K562 (cell line): ENCODE results near the gene CAPN8. TPM values are rescaled to one million over a fixed set of nuclear protein-coding genes. Genes with fewer than 3 reads are reported as not detected.

Experiments used
- ATF7 ChIP-seq: fragments of 450-650 bp; IDR thresholded peaks from 2 replicates; pipeline ENCODE4 v1.7.1; 2014; ENCODE audit warnings: mild to moderate bottlenecking, moderate library complexity
- CREBBP ChIP-seq: IDR thresholded peaks from one replicate; pipeline ENCODE4 v1.6.1; 2012; ENCODE audit warnings: low read depth, mild to moderate bottlenecking, control low read depth, inconsistent platforms, low read length
- ELF1 ChIP-seq: fragments of 200-800 bp; sonication (Bioruptor generic); IDR thresholded peaks from 2 replicates; pipeline ENCODE4 v1.6.1; 2016; ENCODE audit warnings: missing genetic modification characterization, missing compliant biosample characterization
- EP400 ChIP-seq: fragments of 450-650 bp; IDR thresholded peaks from 2 replicates; pipeline ENCODE4 v1.6.1; 2017; ENCODE audit warnings: antibody characterized with exemption, mild to moderate bottlenecking, moderate library complexity
- FOS ChIP-seq: IDR thresholded peaks from 3 replicates; pipeline ENCODE4 v1.6.1; 2011; ENCODE audit not compliant: insufficient read length; ENCODE audit errors: extremely low read depth
- HOMEZ ChIP-seq: fragments of 250-450 bp; sonication (Bioruptor Pico); IDR thresholded peaks from 2 replicates; pipeline ENCODE4 v1.4.0; 2020; ENCODE audit warnings: mild to moderate bottlenecking, moderate library complexity
- JUND ChIP-seq, 2 experiments: IDR thresholded peaks; 2 replicates in 1 of 2; 3 replicates in 1 of 2; pipeline ENCODE4 v1.6.1; 2011; ENCODE audit warnings: borderline replicate concordance in 2 of 2, low read depth in 2 of 2, low read length in 2 of 2, improper control_type of control experiment in 1 of 2, missing biosample characterization in 1 of 2, missing genetic modification characterization in 1 of 2, missing genetic modification reagents in 1 of 2
- NRF1 ChIP-seq, 2 experiments: fragments of 450-650 bp; IDR thresholded peaks in 1 of 2; conservative IDR thresholded peaks in 1 of 2; 2 replicates each; pipeline ENCODE4 v1.6.1; 2014; ENCODE audit warnings: mild to moderate bottlenecking in 2 of 2
- PML ChIP-seq: IDR thresholded peaks from 2 replicates; pipeline ENCODE4 v1.6.1; 2012; ENCODE audit warnings: low read length, inconsistent platforms
- REST ChIP-seq, 2 experiments: fragments of 450-650 bp; formaldehyde crosslinking in 1 of 2; IDR thresholded peaks; 2 replicates each; pipeline versions ENCODE4 v1.4.0 to v1.6.1; 2014 to 2020; ENCODE audit warnings: mild to moderate bottlenecking in 2 of 2, borderline replicate concordance in 1 of 2, low read depth in 1 of 2
- SPI1 ChIP-seq: IDR thresholded peaks from 2 replicates; pipeline ENCODE4 v1.6.1; 2011; ENCODE audit warnings: low read depth, low read length, control low read depth, borderline replicate concordance
- TGIF2 ChIP-seq: sonication (generic); formaldehyde crosslinking; IDR thresholded peaks from 2 replicates; pipeline ENCODE4 v1.8.1; 2022; ENCODE audit warnings: mild to moderate bottlenecking, missing genetic modification reagents, moderate library complexity
- ZEB2 ChIP-seq: fragments of 450-650 bp; IDR thresholded peaks from 2 replicates; pipeline ENCODE4 v1.6.1; 2016
- ZNF133 ChIP-seq: fragments of 250-450 bp; sonication (Bioruptor Pico); IDR thresholded peaks from 2 replicates; pipeline ENCODE4 v1.4.0; 2020; ENCODE audit warnings: mild to moderate bottlenecking
- ZNF511 ChIP-seq: sonication (generic); formaldehyde crosslinking; IDR thresholded peaks from 2 replicates; pipeline ENCODE4 v1.8.0; 2022; ENCODE audit warnings: mild to moderate bottlenecking, missing genetic modification reagents
- polyA plus RNA-seq, 8 experiments: library from polyadenylated mRNA; depleted of rRNA in 4 of 8; stranded (reverse) in 5 of 8; unstranded in 3 of 8; fragments of >200 nt; fragmentation: Nextera tagmentation in 2 of 8; fragmentation: Illumina TruSeq in 1 of 8; extraction: Ambion mirVana in 2 of 8; extraction: Trizol in 1 of 8; gene quantifications; 2 replicates each; pipeline versions ENCODE4 v1.2.1 to v1.2.3, GENCODE V29; 2011 to 2014; ENCODE audit warnings: inconsistent platforms in 1 of 8, missing spikeins in 1 of 8
- total RNA-seq, 7 experiments: library from RNA; depleted of rRNA in 6 of 7; stranded (reverse); fragments of >200 nt in 6 of 7; fragmentation: Illumina TruSeq in 2 of 7; extraction: Trizol in 2 of 7; gene quantifications; 2 replicates each; pipeline versions ENCODE4 v1.2.1 to v1.2.3, GENCODE V29; 2011 to 2021; ENCODE audit warnings: low replicate concordance in 1 of 7

The CAPN8 gene
- total and polyA plus RNA-seq, 9 of the 15 experiments (the other 6 are each of a cell fraction or from before 2014, with no cell fraction given), result 0.06 TPM; not detected in 8

GRCh38 chr1:223628233-223629125 lies 37.0 kb downstream of the CAPN8 start (continued):
- TF ChIP-seq REST (IDR thresholded peaks at IDR 0.05; ENCODE audit: borderline replicate concordance) (peak; percentile 63; the same call in 1 of the 2 replicates), REST (CRISPR knock-in tag; IDR thresholded peaks at IDR 0.05; ENCODE audit: low read depth) (no peak), JUND (IDR thresholded peaks at IDR 0.05; ENCODE audit: borderline replicate concordance, low read depth, low read length) (no peak), JUND (tag; IDR thresholded peaks at IDR 0.05; ENCODE audit: borderline replicate concordance, low read depth, low read length) (peak; percentile 25; the same call in 1 of the 3 replicates), ZNF511 (CRISPR knock-in tag) (no peak), PML (no peak), ZNF133 (CRISPR knock-in tag) (no peak), ELF1 (0 out of 2 replicates have a peak, but pooled peaks have one; percentile 35), EP400 (peak; percentile 49; the same call in 1 of the 2 replicates), ZEB2 (no peak), CREBBP (no peak), NRF1 (conservative IDR thresholded peaks at IDR 0.05 in 1 of 2, IDR thresholded peaks at IDR 0.05 in 1 of 2) (0 out of 4 replicates have a peak, but pooled peaks of 1 of the 2 experiments have one; percentile 7), FOS (no peak), HOMEZ (no peak), ATF7 (no peak), SPI1 (no peak), TGIF2 (CRISPR knock-in tag) (no peak)
